HCT116 (cell line): ENCODE results near the gene RNF148. TPM values are rescaled to one million over a fixed set of nuclear protein-coding genes. Genes with fewer than 3 reads are reported as not detected.

Experiments used
- ATAC-seq: fragments of 200-7000 bp; cut with Tn5 transposase; 2 replicates; pipeline ENCODE4 v1.9.1; 2020; ENCODE audit warnings: mild to moderate bottlenecking, moderate library complexity
- BruUV-seq: library from RNA; stranded (reverse); fragments of 400-500 nt; replicated peaks from 2 replicates; lab custom pipeline; 2021; lab: Mats Ljungman, UMichigan
- CTCF ChIA-PET: fragments of 300-600 bp; sonication (Branson Sonifier 250); formaldehyde crosslinking; loops from one replicate; lab custom pipeline; 2021; ENCODE audit warnings: antibody characterized with exemption; lab: Charles Lee
- POLR2A ChIA-PET: fragments of 300-600, 350-600 bp; sonication (Branson Sonifier 250); formaldehyde crosslinking; loops from one replicate; lab custom pipeline; 2021; ENCODE audit warnings: antibody characterized with exemption; lab: Charles Lee
- RAD21 ChIA-PET, 2 experiments: fragments of 300-600 bp; sonication (Branson Sonifier 250); formaldehyde crosslinking; loops; one replicate each; lab custom pipeline; 2023; ENCODE audit warnings: low total read pairs in 2 of 2; ENCODE audit not compliant: uncharacterized antibody in 2 of 2, unreplicated experiment in 2 of 2, low non-redundant PET in 1 of 2; lab: Charles Lee
- DNase-seq: peaks from one replicate; pipeline ENCODE4 v3.0.0-alpha.2; 2010; ENCODE audit warnings: low read depth, low spot score
- H2AFZ ChIP-seq: fragments of 200-600 bp; shearing (Covaris generic), sonication (generic); 2 replicates; pipeline ENCODE4 v1.6.1; 2017; ENCODE audit warnings: low read depth, mixed run types, mixed read lengths, antibody characterized with exemption, low read length; ENCODE audit not compliant: poor library complexity, severe bottlenecking
- H3K27ac ChIP-seq: 2 replicates; pipeline ENCODE4 v1.5.1; 2012; ENCODE audit warnings: low read depth, low read length
- H3K27me3 ChIP-seq: fragments of 200-600 bp; sonication (generic); 2 replicates; pipeline ENCODE4 v1.6.1; 2016; ENCODE audit warnings: mixed run types, low read length, mixed read lengths; ENCODE audit not compliant: insufficient read depth
- H3K36me3 ChIP-seq, 2 experiments: fragments of 200-500 bp in 1 of 2; fragments of 200-600 bp in 1 of 2; sonication (Bioruptor generic) in 1 of 2; sonication (generic) in 1 of 2; 2 replicates each; pipeline versions ENCODE4 v1.5.1 to v1.6.1; 2014 to 2016; ENCODE audit warnings: low read length in 2 of 2, inconsistent platforms in 1 of 2, mixed read lengths in 1 of 2, mixed run types in 1 of 2; ENCODE audit not compliant: insufficient read depth in 2 of 2, control insufficient read depth in 1 of 2
- H3K4me1 ChIP-seq, 2 experiments: fragments of 200-600 bp in 1 of 2; sonication (generic) in 1 of 2; 2 replicates each; pipeline versions ENCODE4 v1.5.1 to v1.6.1; 2012 to 2017; ENCODE audit warnings: low read length in 2 of 2, inconsistent platforms in 1 of 2, mild to moderate bottlenecking in 1 of 2, mixed read lengths in 1 of 2, mixed run types in 1 of 2, moderate library complexity in 1 of 2; ENCODE audit not compliant: insufficient read depth in 2 of 2, control insufficient read depth in 1 of 2
- H3K4me2 ChIP-seq: fragments of 200-600 bp; sonication (generic); 2 replicates; pipeline ENCODE4 v1.6.1; 2017; ENCODE audit warnings: mixed run types, low read length, mixed read lengths
- H3K4me3 ChIP-seq, 2 experiments: fragments of 200-600 bp in 1 of 2; sonication (generic) in 1 of 2; replicated peaks in 1 of 2; 2 replicates each; pipeline ENCODE4 v1.5.1; 2011 to 2016; ENCODE audit warnings: low read length in 2 of 2, control low read depth in 1 of 2, low read depth in 1 of 2, mild to moderate bottlenecking in 1 of 2, mixed read lengths in 1 of 2, mixed run types in 1 of 2
- H3K79me2 ChIP-seq: fragments of 200-600 bp; sonication (generic); 2 replicates; pipeline ENCODE4 v1.6.1; 2017; ENCODE audit warnings: mild to moderate bottlenecking, mixed run types, low read length, moderate library complexity, mixed read lengths; ENCODE audit not compliant: insufficient read depth
- H3K9ac ChIP-seq: fragments of 200-600 bp; sonication (generic); 2 replicates; pipeline ENCODE4 v1.6.1; 2016; ENCODE audit warnings: low read length, mixed read lengths
- H3K9me2 ChIP-seq: fragments of 200-600 bp; sonication (generic), shearing (Covaris generic); 2 replicates; pipeline ENCODE4 v1.6.1; 2017; ENCODE audit warnings: mixed run types, mild to moderate bottlenecking, moderate library complexity; ENCODE audit not compliant: insufficient read depth
- H3K9me3 ChIP-seq, 2 experiments: fragments of 200-500 bp in 1 of 2; fragments of 200-600 bp in 1 of 2; sonication (Bioruptor generic) in 1 of 2; sonication (generic) in 1 of 2; 2 replicates each; pipeline ENCODE4 v1.6.1; 2014 to 2017; ENCODE audit warnings: low read length in 2 of 2, mixed read lengths in 2 of 2, inconsistent platforms in 1 of 2, low read depth in 1 of 2, mild to moderate bottlenecking in 1 of 2, mixed run types in 1 of 2, moderate library complexity in 1 of 2; ENCODE audit not compliant: control insufficient read depth in 1 of 2, insufficient read depth in 1 of 2
- H4K20me1 ChIP-seq: fragments of 200-600 bp; sonication (generic), shearing (Covaris generic); 2 replicates; pipeline ENCODE4 v1.6.1; 2017; ENCODE audit warnings: mixed run types, mild to moderate bottlenecking, moderate library complexity; ENCODE audit not compliant: insufficient read depth
- CBX3 ChIP-seq: IDR thresholded peaks from 2 replicates; pipeline ENCODE4 v1.6.1; 2012; ENCODE audit warnings: low read depth
- CTCF ChIP-seq, 3 experiments: fragments of 200-600 bp in 1 of 3; sonication (generic) in 1 of 3; IDR thresholded peaks in 2 of 3; conservative IDR thresholded peaks in 1 of 3; 2 replicates each; pipeline ENCODE4 v1.5.1; 2012 to 2017; ENCODE audit warnings: low read depth in 2 of 3, low read length in 2 of 3, antibody characterized with exemption in 1 of 3, borderline replicate concordance in 1 of 3, control low read depth in 1 of 3, mild to moderate bottlenecking in 1 of 3, mixed read lengths in 1 of 3, mixed run types in 1 of 3, moderate library complexity in 1 of 3; ENCODE audit not compliant: insufficient read depth in 1 of 3
- EGR1 ChIP-seq: IDR thresholded peaks from 2 replicates; pipeline ENCODE4 v1.6.1; 2012; ENCODE audit warnings: low read depth
- ELF1 ChIP-seq: IDR thresholded peaks from 2 replicates; pipeline ENCODE4 v1.6.1; 2012; ENCODE audit warnings: low read depth, borderline replicate concordance
- EZH2 ChIP-seq: fragments of 200-600 bp; sonication (generic); IDR thresholded peaks from 2 replicates; pipeline ENCODE4 v1.6.1; 2017; ENCODE audit warnings: antibody characterized with exemption, mixed run types
- EZH2phosphoT487 ChIP-seq: fragments of 200-600 bp; IDR thresholded peaks from 2 replicates; pipeline ENCODE4 v1.6.1; 2018; ENCODE audit warnings: antibody characterized with exemption, borderline replicate concordance
- JUND ChIP-seq: IDR thresholded peaks from 2 replicates; pipeline ENCODE4 v1.6.1; 2012
- RAD21 ChIP-seq: IDR thresholded peaks from 2 replicates; pipeline ENCODE4 v1.6.1; 2012; ENCODE audit warnings: low read depth, mild to moderate bottlenecking
- REST ChIP-seq: IDR thresholded peaks from 2 replicates; pipeline ENCODE4 v1.6.1; 2012; ENCODE audit warnings: low read depth
- SP1 ChIP-seq: IDR thresholded peaks from 2 replicates; pipeline ENCODE4 v1.6.1; 2012; ENCODE audit warnings: low read depth
- TCF7L2 ChIP-seq: IDR thresholded peaks from 2 replicates; pipeline ENCODE4 v1.7.0; 2011; ENCODE audit warnings: borderline replicate concordance, inconsistent platforms; ENCODE audit not compliant: insufficient read depth, insufficient read length; ENCODE audit errors: extremely low read depth
- ZBTB33 ChIP-seq: IDR thresholded peaks from 2 replicates; pipeline ENCODE4 v1.6.1; 2011; ENCODE audit warnings: mild to moderate bottlenecking, low read length, moderate library complexity; ENCODE audit not compliant: insufficient replicate concordance; ENCODE audit errors: extremely low read depth
- ZNF274 ChIP-seq: fragments of 200-500 bp; sonication (Bioruptor generic); IDR thresholded peaks from 2 replicates; pipeline ENCODE4 v1.6.1; 2014; ENCODE audit warnings: mild to moderate bottlenecking, low read depth, low read length, inconsistent platforms
- intact Hi-C: fragments of 100-400 bp; cut with micrococcal nuclease; formaldehyde crosslinking; loops from 2 replicates; pipeline ENCODE4 v1.10.0; 2022
- total RNA-seq: library from RNA; stranded (reverse); gene quantifications from one replicate; pipeline ENCODE4 v1.2.1, GENCODE V29; 2021; ENCODE audit not compliant: unreplicated experiment

RNF148 gene
- total RNA-seq, 1 experiment from 2014 or later = 0.22 TPM

- Histone ChIP-seq H3K9me3 (no peaks in the 10 kb centered on the region), H3K27ac (no peak overlapping the region), H3K4me2 (no peak overlapping the region), H3K79me2 (no peaks in the 10 kb centered on the region), H3K27me3 (no peaks in the 10 kb centered on the region), H4K20me1 (no peaks in the 10 kb centered on the region), H3K4me1 (peaks cover 16 to 19% of the 10 kb centered on the region in 2 experiments; a peak in 3 of 4 replicates), H3K9ac (no peak overlapping the region), H3K9me2 (no peaks in the 10 kb centered on the region), H3K36me3 (no peaks in the 10 kb centered on the region), H3K4me3 (no peak overlapping the region), H2AFZ (no peak overlapping the region)
- ATAC-seq (no peak), DNase-seq (no peak)
- CTCF ChIA-PET = no interaction called here
- no TSS peak for BruUV-seq
- intact Hi-C loops = no loop called here
- RAD21 ChIA-PET = no interaction called here
- TF ChIP-seq SP1 (no peak), EZH2 (no peak), JUND (no peak), CBX3 (no peak), TCF7L2 (no peak), ELF1 (no peak), EZH2phosphoT487 (no peak), ZNF274 (no peak)
- POLR2A ChIA-PET = no interaction called here
These were observed 26.3 kb downstream of the RNF148 start for GRCh38 chr7:122676466-122676865.

- H3K27ac ChIP-seq = no peak overlapping the region
- ChIA-PET POLR2A (no interaction called here), RAD21 (no interaction called here), CTCF (no interaction called here)
- H3K4me2 ChIP-seq = no peak overlapping the region
- H3K9me3 ChIP-seq = no peaks in the 10 kb centered on the region
- no peaks in the 10 kb centered on the region for H3K27me3 ChIP-seq
- intact Hi-C loops = no loop called here
- H3K4me1 ChIP-seq = peaks cover 16 to 19% of the 10 kb centered on the region in 2 experiments; a peak in 3 of 4 replicates
- H3K36me3 ChIP-seq = no peaks in the 10 kb centered on the region
- no peak overlapping the region for H2AFZ ChIP-seq
- ATAC-seq (no peak), DNase-seq (no peak)
- no peaks in the 10 kb centered on the region for H3K9me2 ChIP-seq
- no peaks in the 10 kb centered on the region for H3K79me2 ChIP-seq
- BruUV-seq = no TSS peak
- H4K20me1 ChIP-seq = no peaks in the 10 kb centered on the region
- no peak overlapping the region for H3K4me3 ChIP-seq
- H3K9ac ChIP-seq = no peak overlapping the region
- TF ChIP-seq CTCF (IDR thresholded peaks at IDR 0.05 in 2 of 3, conservative IDR thresholded peaks at IDR 0.05 in 1 of 3; ENCODE audit: borderline replicate concordance in 1 of 3, insufficient read depth in 1 of 3, low read depth in 2 of 3, low read length in 2 of 3) = no peak
- no peak for TF ChIP-seq ZBTB33
- TF ChIP-seq EZH2phosphoT487 = no peak
- TF ChIP-seq EZH2 = no peak
- TF ChIP-seq ELF1 = no peak
- TF ChIP-seq EGR1 = no peak
- TF ChIP-seq RAD21 = no peak
- no peak for TF ChIP-seq REST
These were observed 27.1 kb downstream of the RNF148 start for GRCh38 chr7:122675621-122676020.
